Measurements from ENCODE around the gene PRELP.

The PRELP gene

GRCh38 chr1:203473781-203474305 lies 1.8 kb upstream of the PRELP start:
- H3K27ac ChIP-seq (replicated peaks; ENCODE audit: low read length) = no peak overlapping the region
- H3K9me3 ChIP-seq (replicated peaks in 1 of 2; ENCODE audit: control insufficient read depth in 2 of 2, insufficient read depth in 1 of 2, low read depth in 1 of 2, low read length in 2 of 2) = no peaks in the 10 kb centered on the region
- no peak overlapping the region for H2AFZ ChIP-seq (ENCODE audit: low read length)
- H3K27me3 ChIP-seq (ENCODE audit: control insufficient read depth in 3 of 3, insufficient read depth in 3 of 3, low read depth in 1 of 3, low read length in 3 of 3) = peaks cover 0 to 45% (median 0%) of the 10 kb centered on the region in 3 experiments
- H4K8ac ChIP-seq (ENCODE audit: low read depth, low read length) = no peak overlapping the region
- no CpG with 5 or more reads among the region's 9 CpGs for WGBS, 2 donors (ENCODE audit: extremely low coverage in 2 of 2, insufficient read length in 2 of 2, insufficient replicate concordance in 1 of 2)
- H2BK15ac ChIP-seq (ENCODE audit: low read length) = no peak overlapping the region
- H2BK120ac ChIP-seq (ENCODE audit: low read depth, low read length) = peak overlapping the region; percentile 25
- no peak overlapping the region for H3K18ac ChIP-seq (ENCODE audit: low read length)
- no peak overlapping the region for H2BK5ac ChIP-seq (ENCODE audit: low read length)
- no peak overlapping the region for H4K91ac ChIP-seq (ENCODE audit: low read depth, low read length, poor library complexity)
- H3K4me2 ChIP-seq (ENCODE audit: insufficient read depth, low read length, poor library complexity, severe bottlenecking) = no peak overlapping the region
- no peak overlapping the region for H3K9ac ChIP-seq (ENCODE audit: low read depth, low read length, poor library complexity)
- H3K4ac ChIP-seq (ENCODE audit: low read length) = no peak overlapping the region
- H3K23ac ChIP-seq (ENCODE audit: low read depth, low read length, poor library complexity) = no peak overlapping the region
- H3K4me3 ChIP-seq (ENCODE audit: low read length in 2 of 2) = no peak overlapping the region
- H3K14ac ChIP-seq (ENCODE audit: low read length) = no peak overlapping the region
- no peak for DNase-seq (ENCODE audit: low spot score)
- no peaks in the 10 kb centered on the region for H3K79me1 ChIP-seq (ENCODE audit: low read depth, low read length)
- H2AK5ac ChIP-seq (ENCODE audit: low read depth, low read length) = peak overlapping the region; percentile 71
- no peaks in the 10 kb centered on the region for H3K36me3 ChIP-seq (replicated peaks in 1 of 2; ENCODE audit: control insufficient read depth in 2 of 2, insufficient read depth in 2 of 2, low read length in 2 of 2)
- no peak overlapping the region for H2BK12ac ChIP-seq (ENCODE audit: low read length)
- H3K4me1 ChIP-seq (ENCODE audit: control insufficient read depth in 2 of 2, insufficient read depth in 1 of 2, low read depth in 1 of 2, low read length in 2 of 2) = peaks cover 6 to 18% of the 10 kb centered on the region in 2 donors

GRCh38 chr1:203476216-203476814 lies 709 bp downstream of the PRELP start:
- no CpG with 5 or more reads among the region's 9 CpGs for WGBS, 2 donors (ENCODE audit: extremely low coverage in 2 of 2, insufficient read length in 2 of 2, insufficient replicate concordance in 1 of 2)
- no peak overlapping the region for H3K23ac ChIP-seq (ENCODE audit: low read depth, low read length, poor library complexity)
- H3K4ac ChIP-seq (ENCODE audit: low read length) = no peak overlapping the region
- H2BK12ac ChIP-seq (ENCODE audit: low read length) = no peak overlapping the region
- H3K4me1 ChIP-seq (ENCODE audit: control insufficient read depth in 2 of 2, insufficient read depth in 1 of 2, low read depth in 1 of 2, low read length in 2 of 2) = peaks cover 6 to 21% of the 10 kb centered on the region in 2 donors
- H3K9ac ChIP-seq (ENCODE audit: low read depth, low read length, poor library complexity) = peak overlapping the region; percentile 4
- no peak overlapping the region for H3K14ac ChIP-seq (ENCODE audit: low read length)
- H3K79me1 ChIP-seq (ENCODE audit: low read depth, low read length) = no peaks in the 10 kb centered on the region
- H2AK5ac ChIP-seq (ENCODE audit: low read depth, low read length) = no peak overlapping the region
- H3K9me3 ChIP-seq (replicated peaks in 1 of 2; ENCODE audit: control insufficient read depth in 2 of 2, insufficient read depth in 1 of 2, low read depth in 1 of 2, low read length in 2 of 2) = no peaks in the 10 kb centered on the region
- no peak overlapping the region for H2BK5ac ChIP-seq (ENCODE audit: low read length)
- peaks cover 0 to 45% (median 0%) of the 10 kb centered on the region in 3 experiments for H3K27me3 ChIP-seq (ENCODE audit: control insufficient read depth in 3 of 3, insufficient read depth in 3 of 3, low read depth in 1 of 3, low read length in 3 of 3)
- no peak overlapping the region for H3K18ac ChIP-seq (ENCODE audit: low read length)
- H4K91ac ChIP-seq (ENCODE audit: low read depth, low read length, poor library complexity) = no peak overlapping the region
- no peak overlapping the region for H2BK120ac ChIP-seq (ENCODE audit: low read depth, low read length)
- DNase-seq (ENCODE audit: low spot score) = no peak
- H3K4me3 ChIP-seq (ENCODE audit: low read length in 2 of 2) = no peak overlapping the region
- H3K27ac ChIP-seq (replicated peaks; ENCODE audit: low read length) = no peak overlapping the region
- H2BK15ac ChIP-seq (ENCODE audit: low read length) = no peak overlapping the region
- no peak overlapping the region for H3K4me2 ChIP-seq (ENCODE audit: insufficient read depth, low read length, poor library complexity, severe bottlenecking)
- no peaks in the 10 kb centered on the region for H3K36me3 ChIP-seq (replicated peaks in 1 of 2; ENCODE audit: control insufficient read depth in 2 of 2, insufficient read depth in 2 of 2, low read length in 2 of 2)
- H4K8ac ChIP-seq (ENCODE audit: low read depth, low read length) = no peak overlapping the region
- no peak overlapping the region for H2AFZ ChIP-seq (ENCODE audit: low read length)

- H2BK15ac ChIP-seq (ENCODE audit: low read length) = no peak overlapping the region
- H2BK12ac ChIP-seq (ENCODE audit: low read length) = no peak overlapping the region
- no peak overlapping the region for H3K4ac ChIP-seq (ENCODE audit: low read length)
- H3K4me2 ChIP-seq (ENCODE audit: insufficient read depth, low read length, poor library complexity, severe bottlenecking) = no peak overlapping the region
- no CpG with 5 or more reads among the region's 3 CpGs for WGBS, 2 donors (ENCODE audit: extremely low coverage in 2 of 2, insufficient read length in 2 of 2, insufficient replicate concordance in 1 of 2)
- no peak overlapping the region for H2BK120ac ChIP-seq (ENCODE audit: low read depth, low read length)
- no peak overlapping the region for H2AFZ ChIP-seq (ENCODE audit: low read length)
- H3K4me3 ChIP-seq (ENCODE audit: low read length in 2 of 2) = no peak overlapping the region
- H3K27ac ChIP-seq (replicated peaks; ENCODE audit: low read length) = no peak overlapping the region
- H4K91ac ChIP-seq (ENCODE audit: low read depth, low read length, poor library complexity) = no peak overlapping the region
- no peak overlapping the region for H2BK5ac ChIP-seq (ENCODE audit: low read length)
- no peak overlapping the region for H3K14ac ChIP-seq (ENCODE audit: low read length)
- no peak overlapping the region for H3K18ac ChIP-seq (ENCODE audit: low read length)
- no peaks in the 10 kb centered on the region for H3K79me1 ChIP-seq (ENCODE audit: low read depth, low read length)
- peaks cover 0 to 48% (median 0%) of the 10 kb centered on the region in 3 experiments for H3K27me3 ChIP-seq (ENCODE audit: control insufficient read depth in 3 of 3, insufficient read depth in 3 of 3, low read depth in 1 of 3, low read length in 3 of 3)
- H2AK5ac ChIP-seq (ENCODE audit: low read depth, low read length) = peak overlapping the region; percentile 77
- H3K9me3 ChIP-seq (replicated peaks in 1 of 2; ENCODE audit: control insufficient read depth in 2 of 2, insufficient read depth in 1 of 2, low read depth in 1 of 2, low read length in 2 of 2) = no peaks in the 10 kb centered on the region
- no peak for DNase-seq (ENCODE audit: low spot score)
- no peak overlapping the region for H3K23ac ChIP-seq (ENCODE audit: low read depth, low read length, poor library complexity)
- peaks cover 6 to 20% of the 10 kb centered on the region in 2 donors for H3K4me1 ChIP-seq (ENCODE audit: control insufficient read depth in 2 of 2, insufficient read depth in 1 of 2, low read depth in 1 of 2, low read length in 2 of 2)
- H4K8ac ChIP-seq (ENCODE audit: low read depth, low read length) = no peak overlapping the region
- no peak overlapping the region for H3K9ac ChIP-seq (ENCODE audit: low read depth, low read length, poor library complexity)
- no peaks in the 10 kb centered on the region for H3K36me3 ChIP-seq (replicated peaks in 1 of 2; ENCODE audit: control insufficient read depth in 2 of 2, insufficient read depth in 2 of 2, low read length in 2 of 2)
Measured at GRCh38 chr1:203477748-203478147, 2.1 kb downstream of the PRELP start.

- no peak overlapping the region for H3K14ac ChIP-seq (ENCODE audit: low read length)
- H2AFZ ChIP-seq (ENCODE audit: low read length) = no peak overlapping the region
- no peak overlapping the region for H4K91ac ChIP-seq (ENCODE audit: low read depth, low read length, poor library complexity)
- peaks cover 0 to 48% (median 0%) of the 10 kb centered on the region in 3 experiments for H3K27me3 ChIP-seq (ENCODE audit: control insufficient read depth in 3 of 3, insufficient read depth in 3 of 3, low read depth in 1 of 3, low read length in 3 of 3)
- WGBS, 2 donors (ENCODE audit: extremely low coverage in 2 of 2, insufficient read length in 2 of 2, insufficient replicate concordance in 1 of 2) = no CpG with 5 or more reads among the region's 3 CpGs
- no peak overlapping the region for H3K4me2 ChIP-seq (ENCODE audit: insufficient read depth, low read length, poor library complexity, severe bottlenecking)
- H4K8ac ChIP-seq (ENCODE audit: low read depth, low read length) = no peak overlapping the region
- no peaks in the 10 kb centered on the region for H3K36me3 ChIP-seq (replicated peaks in 1 of 2; ENCODE audit: control insufficient read depth in 2 of 2, insufficient read depth in 2 of 2, low read length in 2 of 2)
- H3K79me1 ChIP-seq (ENCODE audit: low read depth, low read length) = no peaks in the 10 kb centered on the region
- no peak overlapping the region for H3K27ac ChIP-seq (replicated peaks; ENCODE audit: low read length)
- H3K9me3 ChIP-seq (replicated peaks in 1 of 2; ENCODE audit: control insufficient read depth in 2 of 2, insufficient read depth in 1 of 2, low read depth in 1 of 2, low read length in 2 of 2) = no peaks in the 10 kb centered on the region
- no peak overlapping the region for H3K18ac ChIP-seq (ENCODE audit: low read length)
- H3K4me3 ChIP-seq (ENCODE audit: low read length in 2 of 2) = no peak overlapping the region
- H2BK120ac ChIP-seq (ENCODE audit: low read depth, low read length) = no peak overlapping the region
- H2BK15ac ChIP-seq (ENCODE audit: low read length) = no peak overlapping the region
- no peak overlapping the region for H2AK5ac ChIP-seq (ENCODE audit: low read depth, low read length)
- H3K4me1 ChIP-seq (ENCODE audit: control insufficient read depth in 2 of 2, insufficient read depth in 1 of 2, low read depth in 1 of 2, low read length in 2 of 2) = peaks cover 6 to 20% of the 10 kb centered on the region in 2 donors
- H2BK5ac ChIP-seq (ENCODE audit: low read length) = no peak overlapping the region
- DNase-seq (ENCODE audit: low spot score) = no peak
- no peak overlapping the region for H3K4ac ChIP-seq (ENCODE audit: low read length)
- H2BK12ac ChIP-seq (ENCODE audit: low read length) = no peak overlapping the region
- no peak overlapping the region for H3K9ac ChIP-seq (ENCODE audit: low read depth, low read length, poor library complexity)
- no peak overlapping the region for H3K23ac ChIP-seq (ENCODE audit: low read depth, low read length, poor library complexity)
Measured at GRCh38 chr1:203478231-203478630, 2.6 kb downstream of the PRELP start.

Measured in neuronal stem cell (in vitro differentiated cells).